ENCODE data around the gene TAGLN2.

The TAGLN2 gene

DNA sequence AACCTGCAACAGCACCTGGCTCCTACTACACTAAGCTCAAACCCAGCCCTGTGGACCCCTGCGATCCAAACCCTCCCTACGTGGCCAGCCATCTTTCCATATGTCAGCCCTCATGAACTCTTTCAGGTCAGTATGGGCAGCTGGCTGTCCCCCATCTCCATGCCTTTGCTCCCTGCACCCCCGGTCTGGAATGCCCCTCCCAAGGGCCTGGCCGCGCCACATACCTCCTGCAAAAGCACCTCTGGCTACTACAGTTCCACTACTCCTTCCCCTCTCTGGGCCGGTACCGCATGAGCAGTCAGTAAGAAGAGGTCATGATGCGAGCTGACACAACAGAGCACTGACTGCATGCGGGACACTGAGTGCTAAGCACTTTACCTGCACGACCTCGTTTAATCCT, 10.0 kb upstream of the TAGLN2 start:
- DNase-seq, result no peak

- DNase-seq, result no peak
These were observed 9.1 kb upstream of the TAGLN2 start for GRCh38 chr1:159934136-159935039.

GRCh38 chr1:159933347-159933746, 8.0 kb upstream of the TAGLN2 start:
- DNase-seq, result no peak

DNA sequence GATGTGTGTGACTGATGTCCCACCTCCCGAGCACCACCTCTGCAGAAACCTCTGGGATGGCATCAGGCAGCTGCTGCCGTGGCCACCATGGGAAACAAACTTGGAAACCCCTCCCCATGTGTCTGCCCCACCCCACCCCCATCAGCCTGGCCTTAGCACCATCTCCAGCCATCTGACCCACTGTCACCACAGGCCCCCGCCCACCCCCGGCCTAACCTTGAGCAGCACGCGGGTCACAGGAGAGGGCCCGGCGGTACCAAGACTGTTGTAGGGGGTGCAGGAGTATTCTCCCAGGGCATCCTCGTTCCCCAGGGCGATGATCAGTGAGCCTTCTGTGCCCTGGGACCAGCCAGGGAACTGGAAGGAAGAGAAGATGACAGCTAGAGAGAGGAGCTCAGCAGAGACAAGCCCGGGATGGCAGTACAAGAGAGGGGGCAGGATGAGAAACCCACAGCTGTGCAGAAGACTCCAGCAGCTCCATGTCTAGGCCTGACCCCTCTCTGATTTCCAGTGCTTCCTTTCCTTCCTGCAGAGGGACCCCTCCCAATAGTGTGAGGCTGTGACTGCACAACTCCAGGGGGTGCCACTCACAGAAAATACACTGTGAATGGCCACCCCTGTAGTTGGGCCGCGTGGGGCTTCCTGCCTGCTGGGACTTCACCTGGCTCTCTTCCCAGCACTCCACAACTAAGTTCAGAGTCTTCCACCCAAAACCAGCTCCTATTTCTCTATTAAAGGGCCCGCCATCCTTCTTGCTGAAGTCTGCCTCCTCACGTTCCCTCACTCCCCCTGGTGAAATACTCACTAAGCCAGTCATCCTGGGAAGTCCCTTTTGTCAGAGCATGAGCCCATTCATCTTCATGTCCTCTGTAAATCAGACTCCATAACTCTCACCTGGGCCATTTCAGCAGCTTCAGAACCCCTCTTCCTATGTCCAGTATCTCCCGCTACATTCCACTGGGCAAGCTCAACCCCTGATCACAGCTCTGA, 7.3 kb upstream of the TAGLN2 start:
- no peak for DNase-seq

GRCh38 chr1:159931795-159932173, 6.5 kb upstream of the TAGLN2 start:
- no peak for DNase-seq

DNA sequence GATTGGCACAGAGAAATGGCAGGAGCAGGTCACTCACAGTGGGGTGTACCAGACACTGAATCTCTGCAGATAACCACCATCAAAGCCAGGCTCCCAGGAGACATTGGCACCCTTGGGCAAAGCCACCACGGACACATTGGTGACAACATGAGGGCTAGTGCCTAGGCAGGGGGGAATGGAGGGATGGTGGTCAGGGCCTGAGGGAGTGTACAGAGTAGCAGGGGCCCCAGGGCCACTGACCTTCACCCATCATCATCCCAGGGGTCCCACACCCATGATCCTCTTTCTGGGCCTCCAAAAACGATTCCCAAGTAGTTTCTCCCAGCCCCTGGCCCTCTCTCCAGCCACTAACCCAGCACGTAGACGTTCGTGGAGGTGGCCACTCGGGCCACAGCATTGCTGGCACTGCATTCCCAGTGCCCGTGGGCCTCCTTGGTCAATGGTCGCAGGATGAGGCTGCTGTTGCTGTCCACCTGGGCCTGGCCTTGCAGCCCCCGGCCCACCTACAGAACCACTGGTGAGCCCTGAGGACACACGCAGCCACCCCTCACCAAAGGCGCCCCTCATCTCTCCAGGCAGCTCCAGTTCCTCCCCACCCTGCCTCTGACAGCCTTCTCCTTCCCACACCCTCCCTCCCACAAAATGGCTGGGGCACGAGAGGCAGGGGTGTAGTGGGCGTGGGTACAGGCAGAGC, 5.9 kb upstream of the TAGLN2 start:
- DNase-seq, result no peak

GRCh38 chr1:159930634-159931033, 5.3 kb upstream of the TAGLN2 start:
- DNase-seq, result no peak

- DNase-seq, result no peak
These were observed 4.9 kb upstream of the TAGLN2 start for GRCh38 chr1:159930216-159930615.

GRCh38 chr1:159929155-159930051, 4.1 kb upstream of the TAGLN2 start:
- no peak for DNase-seq

DNA sequence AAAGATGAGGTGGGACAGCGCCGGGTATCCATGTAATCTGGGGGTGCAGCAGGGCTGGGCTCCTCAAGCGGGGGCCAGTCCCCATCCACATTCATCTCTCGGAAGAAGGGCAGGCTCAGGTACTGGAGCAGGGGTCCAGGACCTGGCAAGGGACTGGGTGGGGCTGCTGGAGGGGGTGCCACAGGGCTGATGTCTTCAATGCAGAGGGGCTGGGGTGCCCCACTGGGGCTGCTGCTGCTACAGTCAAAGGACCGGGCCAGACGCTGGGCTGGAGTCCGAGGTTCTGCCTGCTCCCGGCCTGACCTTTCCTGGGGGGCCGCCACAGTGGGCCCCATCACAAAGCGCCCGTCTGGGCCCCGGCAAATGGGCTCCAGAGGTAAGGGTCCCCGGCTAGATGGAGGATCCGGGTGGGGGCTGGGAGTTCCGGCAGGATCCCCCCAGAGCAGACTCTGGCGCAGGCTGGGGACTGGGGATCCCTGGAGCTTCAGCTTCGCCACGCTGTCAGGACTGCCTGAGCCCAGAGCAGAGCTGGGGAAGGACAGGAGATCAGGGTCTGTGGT, 3.3 kb upstream of the TAGLN2 start:
- no peak for DNase-seq

- no peak for DNase-seq
These were observed 2.6 kb upstream of the TAGLN2 start for GRCh38 chr1:159927849-159928431.

DNA sequence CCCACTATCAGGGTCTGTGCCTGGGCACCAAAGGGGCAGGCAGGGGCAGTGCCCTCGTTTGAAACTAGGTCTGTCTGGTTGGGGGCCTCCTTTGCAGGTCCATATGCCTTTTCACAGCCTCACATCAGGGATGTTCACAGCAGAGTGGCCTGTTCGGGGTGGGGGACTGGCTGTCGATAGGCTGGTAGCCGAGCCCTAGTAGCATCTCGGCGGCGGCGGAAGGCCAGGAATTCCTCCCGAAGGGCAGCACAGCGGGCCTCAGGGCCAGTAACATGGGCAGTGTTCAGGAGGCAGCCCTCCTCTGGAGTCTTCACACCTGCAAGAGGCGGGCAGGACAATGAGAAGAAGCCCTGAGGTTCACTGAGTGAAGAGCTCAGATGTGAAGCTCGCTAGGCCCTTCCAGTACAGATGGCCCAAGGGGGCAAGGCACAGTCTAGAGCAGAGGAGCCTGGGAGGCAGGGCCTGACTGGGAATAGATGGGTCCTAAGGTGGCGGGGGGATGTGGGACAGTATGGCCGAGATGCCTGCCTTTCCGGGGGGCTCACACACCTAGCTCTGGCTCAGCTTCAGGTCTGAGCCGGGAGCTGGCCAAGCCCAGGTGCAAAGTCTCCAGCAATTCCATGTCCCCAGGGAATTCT, 2.0 kb upstream of the TAGLN2 start:
- no peak for DNase-seq

DNA sequence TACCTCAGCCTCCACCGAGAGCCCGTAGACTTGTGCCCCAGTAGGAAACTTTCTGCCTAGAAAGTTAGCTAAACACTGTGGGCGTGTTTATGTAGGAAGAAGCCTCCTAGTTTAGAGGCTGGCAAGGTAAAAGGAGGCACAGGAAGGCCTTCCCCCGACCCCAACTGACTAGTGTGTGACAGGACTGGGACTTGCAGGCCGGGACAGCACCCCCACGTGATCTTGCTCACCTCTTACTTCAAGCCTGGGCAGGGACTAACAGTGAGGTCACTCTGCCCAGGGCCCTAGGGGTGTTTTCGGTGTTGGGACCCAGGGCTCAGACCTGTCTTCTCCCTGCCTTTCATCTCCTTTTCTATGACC, 392 bp upstream of the TAGLN2 start:
- DNase-seq, result no peak

DNA sequence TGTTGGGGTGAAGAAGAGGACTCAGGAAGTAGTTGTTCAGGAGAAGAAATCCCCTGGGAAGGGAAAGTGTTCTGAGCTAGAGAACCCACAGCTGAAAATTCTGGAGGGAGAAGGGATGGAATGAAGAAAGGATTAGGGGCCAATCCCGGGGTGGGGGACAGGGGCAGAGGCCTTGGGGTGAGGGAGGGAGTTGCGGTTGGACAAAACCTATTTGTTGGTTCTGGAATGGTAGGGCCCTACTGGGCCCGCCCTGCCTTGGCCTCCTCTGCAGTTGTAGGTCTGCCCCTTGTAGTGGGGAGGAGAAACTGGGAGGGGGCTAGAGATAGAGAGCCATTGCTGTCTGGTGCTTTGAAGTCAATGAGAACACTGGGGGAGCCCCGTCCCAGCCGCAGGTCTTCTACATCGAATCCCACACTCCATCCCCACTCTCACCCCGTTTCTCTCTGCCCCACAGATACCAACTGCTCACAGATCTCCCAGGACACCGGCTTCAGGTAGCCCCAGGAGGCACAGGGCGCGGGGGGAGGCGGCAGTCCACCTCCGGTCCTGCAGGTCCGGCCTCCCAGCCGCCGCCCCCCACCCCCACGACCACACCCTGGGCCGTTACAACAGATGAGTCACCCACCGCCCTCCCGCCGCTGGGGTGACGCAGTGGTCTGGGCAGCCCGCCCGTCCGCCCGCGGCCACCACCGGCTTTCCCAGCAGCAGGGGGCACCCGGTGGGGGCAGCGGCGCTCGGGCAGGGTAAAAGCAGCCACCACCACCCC, 1.1 kb downstream of the TAGLN2 start:
- DNase-seq, result peak; percentile 85

DNA sequence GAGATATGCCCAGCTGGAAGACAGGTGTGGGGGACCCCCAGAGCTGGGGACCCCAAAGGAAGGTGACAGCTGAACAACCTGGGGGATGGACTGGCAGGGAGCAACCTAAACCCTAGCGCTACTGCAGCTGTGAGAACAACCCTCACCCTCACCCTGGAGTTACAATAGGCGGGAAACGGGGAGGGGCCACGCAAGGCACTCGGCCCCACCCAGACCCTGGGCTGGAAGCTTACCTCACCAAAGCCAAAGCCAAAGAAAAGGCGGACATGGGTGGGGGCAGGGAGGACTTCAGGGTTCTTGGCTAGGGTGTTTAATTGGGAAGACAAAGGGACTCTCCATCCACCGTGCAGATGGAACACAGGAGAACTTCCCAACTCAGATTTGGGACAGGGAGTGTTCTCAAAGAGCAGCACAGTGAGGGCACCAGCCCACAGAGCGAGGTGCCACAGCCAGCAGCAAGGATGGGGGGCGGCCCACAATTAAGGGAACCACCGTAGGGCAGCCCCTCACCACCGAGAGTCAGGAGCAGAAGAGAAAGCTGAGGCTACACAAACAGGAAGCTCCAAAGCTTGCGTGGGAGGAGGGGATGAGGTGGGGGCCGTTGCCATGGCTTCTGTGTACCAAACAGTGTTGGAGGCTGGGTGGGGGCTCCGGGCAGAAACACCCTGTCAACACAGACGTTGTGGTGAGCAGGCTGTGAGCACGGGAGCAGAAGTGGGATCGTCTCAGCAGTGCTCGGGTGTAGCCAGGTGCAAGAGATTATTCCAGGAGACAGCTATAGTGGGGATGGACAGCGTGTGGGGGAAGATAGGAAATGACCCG, 1.9 kb downstream of the TAGLN2 start:
- DNase-seq, result peak; percentile 94

DNA sequence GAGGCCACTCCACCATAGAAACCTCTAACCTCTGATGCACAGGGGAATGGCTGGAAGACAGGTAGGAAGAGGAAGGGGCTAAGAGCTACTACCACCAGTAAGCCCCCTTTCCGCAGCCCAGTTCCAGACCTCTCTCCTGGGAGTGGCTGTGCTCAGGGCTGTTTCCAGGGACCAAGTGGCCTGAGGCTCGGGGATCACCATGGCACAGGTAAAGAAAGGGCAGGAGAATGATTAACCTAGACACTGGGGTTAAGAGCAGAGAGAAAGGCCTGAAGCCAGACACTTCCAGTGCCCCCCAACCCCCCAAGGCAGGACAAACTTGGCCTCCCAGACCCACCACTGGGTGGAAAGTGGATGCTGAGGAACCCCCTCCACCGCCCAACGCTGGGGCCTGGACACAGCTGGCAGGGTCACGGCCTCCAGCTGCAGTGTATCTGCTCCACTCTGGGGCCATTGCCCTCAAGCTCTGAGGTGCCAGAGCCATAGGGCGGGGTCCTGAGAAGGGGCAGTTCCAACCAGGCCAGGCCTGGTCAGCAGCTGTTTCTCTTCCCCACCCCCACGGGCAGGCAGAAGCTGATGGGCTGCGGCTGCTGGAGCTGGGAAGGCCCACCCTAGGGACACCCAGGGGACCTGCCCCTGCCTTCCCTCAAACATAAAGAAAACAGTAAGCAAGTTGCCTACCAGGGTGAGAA, 2.6 kb downstream of the TAGLN2 start:
- DNase-seq, result no peak

DNA sequence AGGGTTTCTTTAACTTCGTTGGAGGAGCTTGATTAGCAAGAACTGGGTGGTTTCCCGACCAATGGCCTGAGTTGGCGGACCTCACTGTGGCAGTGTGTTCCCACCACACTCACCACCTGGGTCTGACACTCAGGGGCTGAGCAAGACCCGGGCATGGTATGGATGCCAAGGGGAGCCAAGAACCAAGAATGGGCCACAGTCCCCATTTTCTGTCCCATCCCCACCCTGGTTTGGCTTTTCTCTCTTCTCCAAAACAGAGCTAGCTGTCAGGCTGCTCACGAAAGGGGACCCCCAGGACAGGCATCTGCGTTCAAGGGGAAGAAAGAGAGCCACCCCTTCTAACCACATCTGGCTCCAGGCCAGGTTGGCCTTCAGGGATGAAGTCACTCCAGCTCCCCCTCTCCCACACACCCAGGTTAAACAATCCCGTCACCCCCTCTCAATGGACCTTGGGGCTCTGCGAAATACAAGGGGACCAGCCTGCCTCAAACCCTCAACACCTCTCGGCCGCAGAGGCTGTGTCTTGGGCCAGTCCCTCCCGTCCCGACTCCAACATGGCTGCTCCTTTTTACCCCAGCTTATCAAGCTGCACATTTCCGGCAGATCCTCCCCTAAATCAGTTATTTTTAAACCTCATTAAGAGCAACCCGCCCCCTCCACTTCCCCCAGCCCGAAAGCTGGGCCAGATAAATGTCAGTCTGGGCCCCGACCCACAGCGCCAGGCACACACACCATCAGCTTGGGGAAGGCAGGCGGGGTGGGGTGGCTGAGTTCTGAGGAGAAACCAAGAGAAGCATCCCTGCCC, 3.4 kb downstream of the TAGLN2 start:
- peak; percentile 92 for DNase-seq

DNA sequence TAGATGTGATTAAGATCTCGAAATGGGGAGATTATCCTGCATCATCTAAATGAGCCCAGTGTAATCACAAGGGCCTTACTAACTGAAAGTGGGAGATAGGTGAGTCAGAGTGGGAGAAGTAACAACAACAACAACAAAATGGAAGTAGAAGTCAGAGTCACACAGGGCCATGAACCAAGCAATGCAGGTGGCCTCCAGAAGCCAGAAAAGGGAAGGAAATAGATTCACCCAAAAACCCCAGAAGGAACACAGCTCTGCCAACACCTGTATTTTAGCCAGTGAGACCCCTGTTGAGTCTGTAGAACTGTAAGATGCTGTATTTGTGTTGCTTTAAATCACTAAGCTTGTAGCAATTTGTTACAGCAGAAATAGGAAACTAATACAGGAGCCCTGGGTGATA, 4.1 kb downstream of the TAGLN2 start:
- DNase-seq, result no peak

Measured in hematopoietic multipotent progenitor cell treated with erythropoietin and hydrocortisone succinate and interleukin-3 and kit ligand, for 6 days (in vitro differentiated cells).